Measurements from ENCODE around the gene RPS6KC1. TPM values are rescaled to one million over a fixed set of nuclear protein-coding genes. Genes with fewer than 3 reads are reported as not detected.

The RPS6KC1 gene
- total RNA-seq, 1 experiment from 2014 or later: 16.4 TPM

DNA sequence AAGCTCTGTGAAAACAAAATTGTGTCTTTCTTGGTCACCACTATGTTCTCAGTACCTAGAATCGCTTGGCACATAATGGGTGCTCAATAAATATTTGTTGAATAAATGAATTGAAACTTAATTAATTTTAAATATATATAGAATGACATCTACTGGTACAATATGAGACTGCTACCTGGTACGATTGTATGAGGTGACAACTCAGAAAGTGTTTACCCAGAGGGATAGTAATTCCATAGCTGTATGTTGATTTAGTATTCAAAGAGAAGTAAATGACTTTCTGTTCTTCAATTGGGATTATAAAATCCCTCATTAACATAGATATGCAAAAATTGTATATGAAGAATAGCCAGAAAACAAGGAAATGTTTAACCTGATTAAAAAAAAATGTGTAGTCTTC lies 128.7 kb downstream of the RPS6KC1 start:
- no peaks in the 10 kb centered on the region for H4K20me1 ChIP-seq (ENCODE audit: insufficient read depth)
- H3K27me3 ChIP-seq (ENCODE audit: insufficient read depth, low read depth): no peaks in the 10 kb centered on the region
- H3K4me3 ChIP-seq: no peak overlapping the region
- H2AFZ ChIP-seq: no peak overlapping the region
- no peak overlapping the region for H3K27ac ChIP-seq
- no peaks in the 10 kb centered on the region for H3K9me2 ChIP-seq (ENCODE audit: insufficient read depth)
- CTCF ChIA-PET: no interaction called here
- POLR2A ChIA-PET (ENCODE audit: unreplicated experiment): interaction anchor here (0.7 kb wide), 1 partner anchor 104 kb away, joined by 7 read pairs; no protein-coding TSS in a partner anchor
- H3K4me2 ChIP-seq: no peak overlapping the region
- H3K36me3 ChIP-seq (ENCODE audit: low read depth): no peaks in the 10 kb centered on the region
- no peaks in the 10 kb centered on the region for H3F3A ChIP-seq (ENCODE audit: insufficient read depth, low read depth)
- TF ChIP-seq EZH2 (IDR thresholded peaks at IDR 0.05; ENCODE audit: low read depth) (no peak), CTCF (conservative IDR thresholded peaks at IDR 0.05) (no peak)
- no peaks in the 10 kb centered on the region for H3K9me3 ChIP-seq (ENCODE audit: insufficient read depth, low read depth)
- no TSS peak for BruUV-seq (replicated peaks)
- H3K4me1 ChIP-seq (replicated peaks; ENCODE audit: insufficient read depth): no peaks in the 10 kb centered on the region
- intact Hi-C loops (cut with micrococcal nuclease; ENCODE audit: unreplicated experiment): no loop called here
- DNase-seq: no peak
- H3K79me2 ChIP-seq (ENCODE audit: low read depth): no peaks in the 10 kb centered on the region

DNA sequence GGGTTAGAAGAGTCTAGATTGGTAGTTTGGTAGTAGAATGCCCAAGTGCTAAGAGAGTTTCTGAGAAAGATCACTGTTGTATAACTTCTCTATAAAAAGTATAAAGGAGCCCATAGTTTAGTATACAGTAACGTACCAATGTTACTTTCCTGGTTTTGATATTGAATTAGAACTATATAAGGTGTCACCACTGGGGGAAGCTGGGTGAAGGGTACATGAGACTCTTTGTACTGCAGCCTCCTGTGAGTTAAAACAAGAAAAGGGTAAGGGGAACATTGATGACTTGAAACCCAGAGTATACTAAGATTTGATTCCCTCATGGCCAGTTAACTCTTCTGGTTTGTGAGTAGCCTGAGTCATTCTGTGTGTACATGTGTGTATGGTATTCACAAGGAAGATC lies 129.8 kb downstream of the RPS6KC1 start:
- Histone ChIP-seq H3K79me2 (ENCODE audit: low read depth) (no peaks in the 10 kb centered on the region), H3K4me2 (no peak overlapping the region), H3K4me1 (replicated peaks; ENCODE audit: insufficient read depth) (no peaks in the 10 kb centered on the region), H3K27ac (no peak overlapping the region), H3K4me3 (no peak overlapping the region), H4K20me1 (ENCODE audit: insufficient read depth) (no peaks in the 10 kb centered on the region), H3F3A (ENCODE audit: insufficient read depth, low read depth) (no peaks in the 10 kb centered on the region), H3K9me2 (ENCODE audit: insufficient read depth) (no peaks in the 10 kb centered on the region), H3K9me3 (ENCODE audit: insufficient read depth, low read depth) (0 out of 2 replicates have a peak, but pooled peaks cover 2% of the 10 kb centered on the region), H3K36me3 (ENCODE audit: low read depth) (no peaks in the 10 kb centered on the region), H2AFZ (no peak overlapping the region), H3K27me3 (ENCODE audit: insufficient read depth, low read depth) (no peaks in the 10 kb centered on the region)
- TF ChIP-seq EZH2 (IDR thresholded peaks at IDR 0.05; ENCODE audit: low read depth) (no peak), CTCF (conservative IDR thresholded peaks at IDR 0.05) (no peak)
- POLR2A ChIA-PET (ENCODE audit: unreplicated experiment): no interaction called here
- no TSS peak for BruUV-seq (replicated peaks)
- no peak for DNase-seq
- CTCF ChIA-PET: no interaction called here
- intact Hi-C loops (cut with micrococcal nuclease; ENCODE audit: unreplicated experiment): no loop called here

GRCh38 chr1:213183036-213183672 lies 132.1 kb downstream of the RPS6KC1 start:
- Histone ChIP-seq H3K4me3 (no peak overlapping the region), H3K27me3 (ENCODE audit: insufficient read depth, low read depth) (no peaks in the 10 kb centered on the region), H4K20me1 (ENCODE audit: insufficient read depth) (no peaks in the 10 kb centered on the region), H3K9me3 (ENCODE audit: insufficient read depth, low read depth) (0 out of 2 replicates have a peak, but pooled peaks cover 12% of the 10 kb centered on the region), H3K4me2 (no peak overlapping the region), H3K79me2 (ENCODE audit: low read depth) (no peaks in the 10 kb centered on the region), H3F3A (ENCODE audit: insufficient read depth, low read depth) (no peaks in the 10 kb centered on the region), H3K36me3 (ENCODE audit: low read depth) (no peaks in the 10 kb centered on the region), H3K9me2 (ENCODE audit: insufficient read depth) (no peaks in the 10 kb centered on the region), H2AFZ (no peak overlapping the region), H3K27ac (no peak overlapping the region), H3K4me1 (replicated peaks; ENCODE audit: insufficient read depth) (no peaks in the 10 kb centered on the region)
- CTCF ChIA-PET: no interaction called here
- no peak for DNase-seq
- POLR2A ChIA-PET (ENCODE audit: unreplicated experiment): no interaction called here
- intact Hi-C loops (cut with micrococcal nuclease; ENCODE audit: unreplicated experiment): no loop called here
- BruUV-seq (replicated peaks): no TSS peak
- TF ChIP-seq CTCF (conservative IDR thresholded peaks at IDR 0.05) (no peak), EZH2 (IDR thresholded peaks at IDR 0.05; ENCODE audit: low read depth) (no peak)

Measured in PC-9 (cell line).